K562 (cell line): Measurements from ENCODE around the gene FAM240A. TPM values are rescaled to one million over a fixed set of nuclear protein-coding genes. Genes with fewer than 3 reads are reported as not detected.
A peak's percentile ranks its signal among the peaks of the same experiment; 100 is the strongest.

Experiments
- CBX1 ChIP-seq: sonication (generic); IDR thresholded peaks from 2 replicates; pipeline ENCODE4 v1.6.1; 2016; ENCODE audit warnings: antibody characterized with exemption, low read depth, mild to moderate bottlenecking
- CC2D1A ChIP-seq: fragments of 450-650 bp; IDR thresholded peaks from 2 replicates; pipeline ENCODE4 v1.6.1; 2017; ENCODE audit warnings: mild to moderate bottlenecking
- E2F4 ChIP-seq: sonication (generic); formaldehyde crosslinking; IDR thresholded peaks from 2 replicates; pipeline ENCODE4 v1.8.0; 2022; ENCODE audit warnings: mild to moderate bottlenecking, low read depth, missing genetic modification reagents
- E2F5 ChIP-seq: sonication (generic); formaldehyde crosslinking; IDR thresholded peaks from 2 replicates; pipeline ENCODE4 v1.8.0; 2022; ENCODE audit warnings: mild to moderate bottlenecking, missing genetic modification reagents
- FOXM1 ChIP-seq, 2 experiments: fragments of 450-650 bp in 1 of 2; sonication (generic) in 1 of 2; formaldehyde crosslinking in 1 of 2; IDR thresholded peaks; 2 replicates each; pipeline versions ENCODE4 v1.6.1 to v1.9.0; 2017 to 2022; ENCODE audit warnings: low read depth in 2 of 2, mild to moderate bottlenecking in 2 of 2, missing genetic modification reagents in 1 of 2, moderate library complexity in 1 of 2
- HDAC6 ChIP-seq: IDR thresholded peaks from 2 replicates; pipeline ENCODE4 v1.6.1; 2012; ENCODE audit warnings: low read depth, mild to moderate bottlenecking, control low read depth, inconsistent platforms, low read length, moderate library complexity
- HDAC8 ChIP-seq: fragments of 450-650 bp; IDR thresholded peaks from 2 replicates; pipeline ENCODE4 v1.6.1; 2016; ENCODE audit warnings: mild to moderate bottlenecking, missing genetic modification characterization, moderate library complexity, missing compliant biosample characterization
- KDM1A ChIP-seq, 2 experiments: fragments of 450-650 bp; IDR thresholded peaks; 2 replicates each; pipeline ENCODE4 v1.6.1; 2016; ENCODE audit warnings: mild to moderate bottlenecking in 2 of 2
- MAFG ChIP-seq: fragments of 450-650 bp; conservative IDR thresholded peaks from 2 replicates; pipeline ENCODE4 v1.6.1; 2016; ENCODE audit warnings: missing genetic modification characterization, missing compliant biosample characterization
- MAX ChIP-seq: sonication (generic); formaldehyde crosslinking; IDR thresholded peaks from 2 replicates; pipeline ENCODE4 v1.9.0; 2022; ENCODE audit warnings: mild to moderate bottlenecking, missing genetic modification reagents
- MCM3 ChIP-seq: fragments of 450-650 bp; IDR thresholded peaks from 2 replicates; pipeline ENCODE4 v1.6.1; 2016
- MCM5 ChIP-seq: fragments of 450-650 bp; IDR thresholded peaks from 2 replicates; pipeline ENCODE4 v1.6.1; 2016; ENCODE audit warnings: low read depth
- NKRF ChIP-seq: fragments of 450-650 bp; IDR thresholded peaks from 2 replicates; pipeline ENCODE4 v1.6.1; 2016; ENCODE audit warnings: borderline replicate concordance
- PHB ChIP-seq: fragments of 250-450 bp; sonication (Bioruptor Pico); IDR thresholded peaks from 2 replicates; pipeline ENCODE4 v1.5.0; 2021
- SPI1 ChIP-seq: IDR thresholded peaks from 2 replicates; pipeline ENCODE4 v1.6.1; 2011; ENCODE audit warnings: low read depth, low read length, control low read depth, borderline replicate concordance
- TFE3 ChIP-seq: fragments of 450-650 bp; formaldehyde crosslinking; IDR thresholded peaks from 2 replicates; pipeline ENCODE4 v1.4.0; 2020; ENCODE audit warnings: mild to moderate bottlenecking, mixed read lengths
- ZBTB12 ChIP-seq: fragments of 250-450 bp; sonication (Bioruptor Pico); IDR thresholded peaks from 2 replicates; pipeline ENCODE4 v1.4.0; 2020
- ZC3H8 ChIP-seq: fragments of 450-650 bp; IDR thresholded peaks from 2 replicates; pipeline ENCODE4 v1.6.1; 2017
- ZNF232 ChIP-seq: sonication (generic); formaldehyde crosslinking; IDR thresholded peaks from 2 replicates; pipeline ENCODE4 v1.8.0; 2022; ENCODE audit warnings: mild to moderate bottlenecking, missing genetic modification reagents
- ZNF41 ChIP-seq: fragments of 250-450 bp; sonication (Bioruptor Pico); conservative IDR thresholded peaks from 2 replicates; pipeline ENCODE4 v1.4.0; 2020; ENCODE audit warnings: mild to moderate bottlenecking
- polyA plus RNA-seq, 8 experiments: library from polyadenylated mRNA; depleted of rRNA in 4 of 8; stranded (reverse) in 5 of 8; unstranded in 3 of 8; fragments of >200 nt; fragmentation: Nextera tagmentation in 2 of 8; fragmentation: Illumina TruSeq in 1 of 8; extraction: Ambion mirVana in 2 of 8; extraction: Trizol in 1 of 8; gene quantifications; 2 replicates each; pipeline versions ENCODE4 v1.2.1 to v1.2.3, GENCODE V29; 2011 to 2014; ENCODE audit warnings: inconsistent platforms in 1 of 8, missing spikeins in 1 of 8
- total RNA-seq, 7 experiments: library from RNA; depleted of rRNA in 6 of 7; stranded (reverse); fragments of >200 nt in 6 of 7; fragmentation: Illumina TruSeq in 2 of 7; extraction: Trizol in 2 of 7; gene quantifications; 2 replicates each; pipeline versions ENCODE4 v1.2.1 to v1.2.3, GENCODE V29; 2011 to 2021; ENCODE audit warnings: low replicate concordance in 1 of 7

FAM240A gene
- total and polyA plus RNA-seq, 9 of the 15 experiments (the other 6 are each of a cell fraction or from before 2014, with no cell fraction given): not detected

- TF ChIP-seq CBX1 (0 out of 2 replicates have a peak, but pooled peaks have one; percentile 23), ZC3H8 (no peak), FOXM1 (IDR thresholded peaks at IDR 0.05; ENCODE audit: low read depth) (no peak), FOXM1 (CRISPR knock-in tag; IDR thresholded peaks at IDR 0.05; ENCODE audit: low read depth) (no peak), MAFG (peak; percentile 52; the same call in 1 of the 2 replicates), HDAC6 (no peak), ZNF41 (CRISPR knock-in tag) (no peak), TFE3 (CRISPR knock-in tag) (no peak), SPI1 (no peak), E2F4 (CRISPR knock-in tag) (no peak), CC2D1A (peak; percentile 29; the same call in 1 of the 2 replicates), ZNF232 (CRISPR knock-in tag) (no peak), MCM3 (no peak), MAX (CRISPR knock-in tag) (peak; percentile 66; the same call in 1 of the 2 replicates), ZBTB12 (CRISPR knock-in tag) (no peak), NKRF (no peak), PHB (CRISPR knock-in tag) (no peak), HDAC8 (no peak), KDM1A (IDR thresholded peaks at IDR 0.05) (no peak), E2F5 (CRISPR knock-in tag) (no peak), MCM5 (no peak)
These were observed 17.5 kb downstream of the FAM240A start (continued) for GRCh38 chr3:46629551-46630517.
